ENCODE measurements around the gene PWP2. TPM values are rescaled to one million over a fixed set of nuclear protein-coding genes. Genes with fewer than 3 reads are reported as not detected.

PWP2 gene
- total RNA-seq, 1 experiment from 2014 or later, result 6.8 TPM

DNA sequence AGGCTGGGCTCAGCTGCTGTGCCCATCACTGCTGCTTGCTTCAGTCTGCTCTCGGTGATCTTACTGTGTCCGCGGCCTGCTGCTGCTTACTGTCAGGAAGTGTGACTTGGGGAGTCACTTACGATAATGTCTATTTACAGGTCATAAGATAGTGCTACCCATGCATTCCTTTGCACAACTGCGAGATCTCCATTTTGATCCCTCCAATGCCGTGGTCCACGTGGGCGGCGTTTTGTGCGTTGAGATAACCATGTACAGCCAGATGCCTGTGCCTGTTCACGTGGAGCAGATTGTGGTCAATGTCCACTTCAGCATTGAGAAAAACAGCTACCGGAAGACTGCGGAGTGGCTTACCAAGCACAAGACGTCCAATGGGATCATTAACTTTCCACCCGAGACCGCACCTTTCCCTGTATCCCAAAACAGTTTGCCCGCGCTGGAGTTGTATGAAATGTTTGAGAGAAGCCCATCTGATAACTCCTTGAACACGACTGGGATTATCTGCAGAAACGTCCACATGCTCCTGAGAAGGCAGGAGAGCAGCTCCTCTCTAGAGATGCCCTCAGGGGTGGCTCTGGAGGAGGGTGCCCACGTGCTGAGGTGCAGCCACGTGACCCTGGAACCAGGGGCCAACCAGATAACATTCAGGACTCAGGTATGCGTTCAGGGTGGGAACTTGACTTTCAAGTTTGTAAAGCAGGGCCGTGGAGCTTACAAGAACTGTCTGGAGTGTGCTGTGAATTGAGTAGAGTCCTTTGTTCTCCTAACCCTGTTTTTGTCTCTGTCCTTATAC is 24.4 kb upstream of the PWP2 start:
- POLR2A ChIA-PET, result no interaction called here
- DNase-seq (ENCODE audit: low read depth, low spot score) (no peak), ATAC-seq (no peak)
- CTCF ChIA-PET, result no interaction called here
- Histone ChIP-seq H3K4me3 (ENCODE audit: low read depth in 2 of 2, low read length in 2 of 2) (no peak overlapping the region), H3K4me1 (ENCODE audit: control insufficient read depth, insufficient read depth, low read length) (no peaks in the 10 kb centered on the region), H3K9me3 (ENCODE audit: control insufficient read depth, insufficient read depth, low read depth, low read length) (no peaks in the 10 kb centered on the region), H3K36me3 (ENCODE audit: control insufficient read depth, insufficient read depth, low read length) (no peaks in the 10 kb centered on the region; the same call in none of the 2 replicates), H3K27ac (ENCODE audit: low read length) (no peak overlapping the region), H3K27me3 (ENCODE audit: control insufficient read depth, insufficient read depth, low read length) (no peaks in the 10 kb centered on the region)
- TF ChIP-seq, protein P1, sequence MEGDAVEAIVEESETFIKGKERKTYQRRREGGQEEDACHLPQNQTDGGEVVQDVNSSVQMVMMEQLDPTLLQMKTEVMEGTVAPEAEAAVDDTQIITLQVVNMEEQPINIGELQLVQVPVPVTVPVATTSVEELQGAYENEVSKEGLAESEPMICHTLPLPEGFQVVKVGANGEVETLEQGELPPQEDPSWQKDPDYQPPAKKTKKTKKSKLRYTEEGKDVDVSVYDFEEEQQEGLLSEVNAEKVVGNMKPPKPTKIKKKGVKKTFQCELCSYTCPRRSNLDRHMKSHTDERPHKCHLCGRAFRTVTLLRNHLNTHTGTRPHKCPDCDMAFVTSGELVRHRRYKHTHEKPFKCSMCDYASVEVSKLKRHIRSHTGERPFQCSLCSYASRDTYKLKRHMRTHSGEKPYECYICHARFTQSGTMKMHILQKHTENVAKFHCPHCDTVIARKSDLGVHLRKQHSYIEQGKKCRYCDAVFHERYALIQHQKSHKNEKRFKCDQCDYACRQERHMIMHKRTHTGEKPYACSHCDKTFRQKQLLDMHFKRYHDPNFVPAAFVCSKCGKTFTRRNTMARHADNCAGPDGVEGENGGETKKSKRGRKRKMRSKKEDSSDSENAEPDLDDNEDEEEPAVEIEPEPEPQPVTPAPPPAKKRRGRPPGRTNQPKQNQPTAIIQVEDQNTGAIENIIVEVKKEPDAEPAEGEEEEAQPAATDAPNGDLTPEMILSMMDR (IDR thresholded peaks at IDR 0.05), result no peak
- no peak for TF ChIP-seq POLR2AphosphoS5 (IDR thresholded peaks at IDR 0.05; ENCODE audit: low read depth, low read length)
- TF ChIP-seq, protein P2, sequence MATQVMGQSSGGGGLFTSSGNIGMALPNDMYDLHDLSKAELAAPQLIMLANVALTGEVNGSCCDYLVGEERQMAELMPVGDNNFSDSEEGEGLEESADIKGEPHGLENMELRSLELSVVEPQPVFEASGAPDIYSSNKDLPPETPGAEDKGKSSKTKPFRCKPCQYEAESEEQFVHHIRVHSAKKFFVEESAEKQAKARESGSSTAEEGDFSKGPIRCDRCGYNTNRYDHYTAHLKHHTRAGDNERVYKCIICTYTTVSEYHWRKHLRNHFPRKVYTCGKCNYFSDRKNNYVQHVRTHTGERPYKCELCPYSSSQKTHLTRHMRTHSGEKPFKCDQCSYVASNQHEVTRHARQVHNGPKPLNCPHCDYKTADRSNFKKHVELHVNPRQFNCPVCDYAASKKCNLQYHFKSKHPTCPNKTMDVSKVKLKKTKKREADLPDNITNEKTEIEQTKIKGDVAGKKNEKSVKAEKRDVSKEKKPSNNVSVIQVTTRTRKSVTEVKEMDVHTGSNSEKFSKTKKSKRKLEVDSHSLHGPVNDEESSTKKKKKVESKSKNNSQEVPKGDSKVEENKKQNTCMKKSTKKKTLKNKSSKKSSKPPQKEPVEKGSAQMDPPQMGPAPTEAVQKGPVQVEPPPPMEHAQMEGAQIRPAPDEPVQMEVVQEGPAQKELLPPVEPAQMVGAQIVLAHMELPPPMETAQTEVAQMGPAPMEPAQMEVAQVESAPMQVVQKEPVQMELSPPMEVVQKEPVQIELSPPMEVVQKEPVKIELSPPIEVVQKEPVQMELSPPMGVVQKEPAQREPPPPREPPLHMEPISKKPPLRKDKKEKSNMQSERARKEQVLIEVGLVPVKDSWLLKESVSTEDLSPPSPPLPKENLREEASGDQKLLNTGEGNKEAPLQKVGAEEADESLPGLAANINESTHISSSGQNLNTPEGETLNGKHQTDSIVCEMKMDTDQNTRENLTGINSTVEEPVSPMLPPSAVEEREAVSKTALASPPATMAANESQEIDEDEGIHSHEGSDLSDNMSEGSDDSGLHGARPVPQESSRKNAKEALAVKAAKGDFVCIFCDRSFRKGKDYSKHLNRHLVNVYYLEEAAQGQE (IDR thresholded peaks at IDR 0.05; ENCODE audit: insufficient read depth in 1 of 2, low read depth in 2 of 2, low read length in 1 of 2), result no peak
- no peak for TF ChIP-seq SIN3A (IDR thresholded peaks at IDR 0.05; ENCODE audit: borderline replicate concordance, insufficient read depth, low read depth, low read length)
- TF ChIP-seq TCF7L2 (IDR thresholded peaks at IDR 0.05; ENCODE audit: low read depth, low read length), result no peak
- in situ Hi-C loops (cut with HindIII; ENCODE audit: low pct_unique_long_range_greater_than_20kb, low sequenced_read_pairs) (no loop called here), intact Hi-C loops (cut with micrococcal nuclease; ENCODE audit: unreplicated experiment) (no loop called here)
- BruUV-seq (replicated peaks), result no TSS peak

DNA sequence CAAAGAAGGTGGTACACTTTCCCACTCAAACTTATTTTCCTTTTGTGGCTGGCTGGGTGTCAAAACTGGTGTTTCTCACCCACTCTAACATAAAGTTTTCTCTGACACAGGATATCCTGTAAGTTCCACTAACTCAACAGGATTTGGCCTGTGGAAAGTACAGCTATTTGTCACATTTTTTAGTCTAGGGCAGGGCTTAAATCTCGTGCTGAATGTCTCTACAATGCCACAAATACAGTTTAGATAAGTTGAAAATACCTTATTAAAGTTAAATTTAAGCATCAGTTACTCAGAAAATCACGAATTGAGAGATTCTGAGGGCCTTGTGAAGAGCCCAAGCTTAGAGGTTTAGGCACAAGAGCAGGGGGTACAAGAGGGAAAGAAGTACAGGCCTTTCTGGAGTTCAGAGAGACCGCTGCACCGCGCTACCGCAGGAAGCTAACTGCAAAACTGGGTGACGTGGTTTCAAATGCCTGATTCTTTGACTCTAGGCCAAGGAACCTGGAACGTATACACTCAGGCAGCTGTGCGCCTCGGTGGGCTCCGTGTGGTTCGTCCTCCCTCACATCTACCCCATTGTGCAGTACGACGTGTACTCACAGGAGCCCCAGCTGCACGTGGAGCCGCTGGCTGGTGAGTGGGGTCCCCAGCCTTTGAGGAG is 23.4 kb upstream of the PWP2 start:
- Histone ChIP-seq H3K4me3 (ENCODE audit: low read depth in 2 of 2, low read length in 2 of 2) (no peak overlapping the region), H3K27ac (ENCODE audit: low read length) (no peak overlapping the region), H3K27me3 (ENCODE audit: control insufficient read depth, insufficient read depth, low read length) (no peaks in the 10 kb centered on the region), H3K36me3 (ENCODE audit: control insufficient read depth, insufficient read depth, low read length) (no peaks in the 10 kb centered on the region; the same call in none of the 2 replicates), H3K9me3 (ENCODE audit: control insufficient read depth, insufficient read depth, low read depth, low read length) (no peaks in the 10 kb centered on the region), H3K4me1 (ENCODE audit: control insufficient read depth, insufficient read depth, low read length) (no peaks in the 10 kb centered on the region)
- no peak for ATAC-seq
- ChIA-PET POLR2A (interaction anchor here (0.6 kb wide), 1 partner anchor 221 kb away, joined by 11 read pairs; no protein-coding TSS in a partner anchor), CTCF (no interaction called here)
- TF ChIP-seq POLR2AphosphoS5 (IDR thresholded peaks at IDR 0.05; ENCODE audit: low read depth, low read length) (no peak), TCF7L2 (IDR thresholded peaks at IDR 0.05; ENCODE audit: low read depth, low read length) (no peak), SIN3A (IDR thresholded peaks at IDR 0.05; ENCODE audit: borderline replicate concordance, insufficient read depth, low read depth, low read length) (no peak)
- TF ChIP-seq, protein P2 (IDR thresholded peaks at IDR 0.05; ENCODE audit: insufficient read depth in 1 of 2, low read depth in 2 of 2, low read length in 1 of 2), result no peak
- TF ChIP-seq, protein P1 (IDR thresholded peaks at IDR 0.05), result no peak
- no TSS peak for BruUV-seq (replicated peaks)
- in situ Hi-C loops (cut with HindIII; ENCODE audit: low pct_unique_long_range_greater_than_20kb, low sequenced_read_pairs), result no loop called here
- intact Hi-C loops (cut with micrococcal nuclease; ENCODE audit: unreplicated experiment), result no loop called here
- DNase-seq (ENCODE audit: low read depth, low spot score), result no peak

Data from Panc1 (cell line).